GM21619 (cell line): ENCODE data around the gene RAD9A.
"Not testable (repeated sequence)": the region's sequence is repeated elsewhere in the genome, so short reads cannot be mapped to it uniquely, and the experiment has no call there.

ENCODE experiments used
- ATAC-seq: cut with Tn5 transposase; IDR thresholded peaks from one replicate; pipeline ENCODE4 v1.9.1; 2021; ENCODE audit not compliant: unreplicated experiment

The RAD9A gene

DNA sequence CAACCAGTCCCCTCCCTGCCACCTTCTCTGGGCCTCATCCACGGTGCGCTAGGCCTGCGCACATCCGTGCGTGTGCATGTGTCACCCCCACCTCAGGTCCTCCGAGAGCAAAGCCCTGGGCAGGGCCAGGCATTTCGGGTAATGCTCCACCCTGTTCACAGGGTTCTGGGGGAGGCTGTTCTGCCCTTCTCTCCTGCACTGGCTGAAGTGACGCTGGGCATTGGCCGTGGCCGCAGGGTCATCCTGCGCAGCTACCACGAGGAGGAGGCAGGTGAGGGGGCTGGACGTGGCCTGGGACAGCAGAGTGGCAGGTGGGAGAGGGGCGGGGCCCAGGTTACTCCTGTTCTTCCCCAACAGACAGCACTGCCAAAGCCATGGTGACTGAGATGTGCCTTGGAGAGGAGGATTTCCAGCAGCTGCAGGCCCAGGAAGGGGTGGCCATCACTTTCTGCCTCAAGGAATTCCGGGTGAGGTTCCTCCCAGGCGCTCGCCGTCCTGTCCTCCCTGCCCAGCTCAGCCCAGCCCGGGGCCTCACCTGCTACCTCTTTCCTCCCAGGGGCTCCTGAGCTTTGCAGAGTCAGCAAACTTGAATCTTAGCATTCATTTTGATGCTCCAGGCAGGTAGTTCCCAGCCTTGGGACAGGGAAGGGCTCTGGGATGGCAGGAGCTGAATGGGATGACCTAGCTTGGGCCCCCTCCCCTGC is 3.9 kb downstream of the RAD9A start:
- ATAC-seq = no peak

DNA sequence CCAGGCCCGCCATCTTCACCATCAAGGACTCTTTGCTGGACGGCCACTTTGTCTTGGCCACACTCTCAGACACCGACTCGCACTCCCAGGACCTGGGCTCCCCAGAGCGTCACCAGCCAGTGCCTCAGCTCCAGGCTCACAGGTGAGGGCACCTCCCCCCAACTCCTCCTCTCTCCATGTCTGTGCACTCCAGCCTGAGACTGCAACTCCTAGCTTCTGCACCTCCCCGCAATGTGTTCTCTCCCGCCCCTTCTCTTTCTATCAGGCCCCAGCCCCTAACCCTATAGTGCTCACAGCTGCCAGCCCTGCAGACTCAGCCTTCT is 4.4 kb downstream of the RAD9A start:
- ATAC-seq = no peak

- ATAC-seq = no peak
Measured at GRCh38 chr11:67396587-67397389, 5.0 kb downstream of the RAD9A start.

GRCh38 chr11:67397536-67397935 is 5.8 kb downstream of the RAD9A start:
- ATAC-seq = no peak

DNA sequence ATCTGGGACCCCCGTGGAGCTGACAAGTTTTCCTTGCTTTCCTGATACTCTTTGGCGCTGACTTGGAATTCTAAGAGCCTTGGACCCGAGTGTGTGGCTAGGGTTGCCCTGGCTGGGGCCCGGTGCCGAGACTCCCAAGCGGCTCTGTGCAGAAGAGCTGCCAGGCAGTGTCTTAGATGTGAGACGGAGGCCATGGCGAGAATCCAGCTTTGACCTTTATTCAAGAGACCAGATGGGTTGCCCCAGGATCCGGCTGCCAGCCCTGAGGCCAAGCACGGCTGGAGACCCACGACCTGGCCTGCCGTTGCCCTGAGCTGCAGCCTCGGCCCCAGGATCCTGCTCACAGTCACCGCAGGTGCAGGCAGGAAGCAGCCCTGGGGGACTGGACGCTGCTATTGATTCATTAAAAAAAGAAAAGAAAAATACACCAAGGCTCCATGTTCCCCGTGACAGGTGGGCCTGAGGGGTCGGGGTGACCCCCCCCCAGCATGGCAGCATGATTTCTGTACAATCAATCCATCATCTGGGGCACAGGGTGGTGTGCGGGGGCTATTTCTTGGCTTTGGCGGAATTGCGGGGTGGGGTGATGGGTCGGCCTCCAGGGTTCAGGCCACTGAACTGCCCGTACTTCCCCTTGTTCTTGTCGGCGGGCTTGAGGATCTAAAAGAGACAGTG is 6.3 kb downstream of the RAD9A start:
- no peak for ATAC-seq

DNA sequence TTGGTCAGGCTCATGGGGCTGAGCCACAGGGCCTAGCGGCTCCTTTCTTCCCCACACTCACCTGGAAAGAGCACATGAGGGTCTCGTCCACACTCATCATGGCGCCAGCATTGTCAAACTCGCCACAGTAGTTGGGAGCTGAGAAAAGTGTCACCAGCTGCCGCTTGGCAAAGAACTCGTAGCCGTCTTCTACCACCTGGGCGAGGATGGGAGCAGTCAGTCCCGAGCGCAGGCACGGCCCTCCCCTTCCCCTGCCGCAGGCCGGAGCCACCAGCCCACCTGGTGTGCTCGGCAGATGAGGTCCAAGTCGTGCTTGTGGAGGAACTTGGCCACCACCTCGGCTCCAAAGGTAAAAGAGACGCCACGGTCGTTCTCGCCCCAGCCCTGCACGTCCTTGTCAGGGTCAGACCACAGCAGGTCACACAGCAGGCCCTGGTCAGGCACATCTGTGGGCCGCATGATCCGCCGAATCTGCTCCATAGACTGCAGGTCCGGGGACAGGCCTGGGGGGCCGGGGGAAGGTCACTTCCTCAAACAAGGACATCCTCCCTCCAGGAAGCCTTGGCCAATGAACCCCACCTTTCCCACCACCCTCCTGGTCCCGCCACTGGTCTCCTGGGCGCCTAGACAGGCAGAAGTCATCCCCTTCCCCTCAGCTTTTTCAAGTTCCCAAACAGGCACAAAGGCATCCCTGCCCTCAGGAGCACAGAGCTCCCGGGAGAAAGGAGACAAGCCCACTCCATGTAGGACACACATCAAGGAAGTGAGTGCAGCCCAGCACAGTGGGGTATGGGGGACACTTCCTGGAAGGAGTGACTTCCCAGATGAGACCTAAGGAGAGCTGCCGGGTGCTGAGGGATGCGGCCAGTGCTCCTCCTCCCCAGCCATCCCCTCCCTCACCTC is 7.1 kb downstream of the RAD9A start:
- ATAC-seq = no peak

- no peak for ATAC-seq
Measured at GRCh38 chr11:67400251-67400941, 8.6 kb downstream of the RAD9A start.

- ATAC-seq = peak; percentile 12
Measured at GRCh38 chr11:67400942-67401494, 9.2 kb downstream of the RAD9A start.

GRCh38 chr11:67401495-67402191 is 9.9 kb downstream of the RAD9A start, which contains the start of gene PPP1CA:
TSS of gene PPP1CA (minus strand) at chr11:67401858. CDS start at chr11:67401782, 76 bp downstream.
- ATAC-seq = peak; percentile 51

- ATAC-seq = not testable (repeated sequence)
Measured at GRCh38 chr11:67402192-67402839, 10.5 kb downstream of the RAD9A start.

GRCh38 chr11:67403085-67403484 is 11.3 kb downstream of the RAD9A start:
- not testable (repeated sequence) for ATAC-seq

GRCh38 chr11:67404515-67405195 is 12.9 kb downstream of the RAD9A start:
- ATAC-seq = no peak

DNA sequence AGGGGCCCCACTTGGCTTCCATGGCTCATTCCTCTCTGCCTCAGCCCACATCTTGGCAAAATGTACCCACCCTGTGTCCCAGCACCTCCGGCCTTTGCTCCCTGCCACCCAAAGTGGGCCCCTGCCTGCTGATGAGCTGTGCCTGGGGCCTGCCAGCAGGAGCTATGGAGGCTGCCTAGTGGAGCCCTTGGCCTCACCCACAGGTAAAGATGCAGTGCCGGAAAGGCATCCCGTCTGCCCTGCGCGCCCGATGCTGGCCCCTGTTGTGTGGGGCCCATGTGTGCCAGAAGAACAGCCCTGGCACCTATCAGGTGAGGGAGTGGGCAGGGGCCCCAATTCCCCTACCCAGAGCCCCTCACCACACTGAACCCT is 13.4 kb downstream of the RAD9A start:
- no peak for ATAC-seq

GRCh38 chr11:67405688-67406339 is 14.0 kb downstream of the RAD9A start:
- ATAC-seq = no peak

- ATAC-seq = no peak
Measured at GRCh38 chr11:67406420-67406968, 14.7 kb downstream of the RAD9A start.

DNA sequence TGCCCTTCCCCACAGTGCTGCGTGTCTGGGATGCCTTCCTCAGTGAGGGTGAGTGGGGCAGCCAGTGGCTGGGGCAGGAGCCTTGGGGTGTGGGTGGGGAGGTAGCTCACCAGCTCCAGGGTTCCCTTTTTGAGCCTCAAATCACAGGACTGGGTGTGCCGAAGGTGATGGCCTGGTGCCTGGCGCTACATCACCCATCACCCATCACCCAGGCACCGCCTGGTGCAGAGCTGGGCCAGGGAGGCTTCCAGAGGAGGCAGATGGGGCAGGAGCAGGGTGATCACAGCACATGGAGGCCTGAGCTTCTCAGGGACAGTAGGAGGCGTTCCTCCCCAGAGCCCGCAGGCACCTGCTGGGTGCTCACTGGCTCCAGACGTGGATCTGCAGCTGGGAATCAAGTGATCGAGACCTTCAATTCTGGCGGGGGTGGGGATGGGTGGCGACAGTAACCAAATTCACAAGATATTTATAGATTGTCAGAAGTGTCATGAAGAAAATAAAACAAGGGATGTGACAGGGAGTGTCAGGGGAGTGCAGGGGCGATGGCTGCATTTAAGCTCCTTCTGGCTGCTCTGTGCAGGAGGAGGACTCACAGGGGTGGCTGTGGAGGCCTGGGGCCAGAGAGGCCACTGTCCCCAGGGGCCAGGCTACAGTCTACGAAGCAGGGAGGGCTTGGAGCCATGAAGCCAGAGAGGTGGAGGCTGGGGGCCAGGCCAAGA is 15.3 kb downstream of the RAD9A start:
- no peak for ATAC-seq

- ATAC-seq = no peak
Measured at GRCh38 chr11:67407688-67408163, 15.9 kb downstream of the RAD9A start.
